ENCODE measurements around the gene PUSL1. TPM values are rescaled to one million over a fixed set of nuclear protein-coding genes. Genes with fewer than 3 reads are reported as not detected.

PUSL1 gene
- total and polyA plus RNA-seq, 2 of the 4 experiments (the other 2 are of a cell fraction) = 10.9 to 33.0 TPM

- dilution Hi-C loops (cut with HindIII; ENCODE audit: low sequenced_read_pairs, unreplicated experiment) = no loop called here
- no peak overlapping the region for H3K4me3 ChIP-seq (ENCODE audit: insufficient read depth, low read depth, low read length)
- ChIA-PET CTCF (interaction anchor here (0.7 kb wide), 1 partner anchor 27 kb away, joined by 3 read pairs; no protein-coding TSS in a partner anchor), POLR2A (ENCODE audit: unreplicated experiment) (no interaction called here)
- no peak overlapping the region for H3K4ac ChIP-seq (ENCODE audit: low read depth, low read length)
- ATAC-seq (ENCODE audit: low read depth) (no peak), DNase-seq (no peak)
- no peak overlapping the region for H4K91ac ChIP-seq (ENCODE audit: insufficient read depth, low read depth, low read length)
- H4K5ac ChIP-seq (ENCODE audit: low read depth, low read length) = no peak overlapping the region
- peak overlapping the region; percentile 76 for H2AK9ac ChIP-seq (replicated peaks; ENCODE audit: low read depth, low read length, poor library complexity)
- H3K56ac ChIP-seq (ENCODE audit: extremely low read depth, insufficient read depth, low read length) = no peak overlapping the region
- H2BK5ac ChIP-seq (ENCODE audit: low read depth, low read length, poor library complexity, severe bottlenecking) = no peak overlapping the region
- H3K9me1 ChIP-seq (ENCODE audit: insufficient read depth, low read length) = peaks cover 3% of the 10 kb centered on the region
- H3K23ac ChIP-seq (ENCODE audit: low read depth, low read length) = no peak overlapping the region
- peak overlapping the region; percentile 15; the same call in 1 of the 2 replicates for H2AK5ac ChIP-seq (ENCODE audit: low read depth, low read length)
- no peak overlapping the region for H3K14ac ChIP-seq (replicated peaks; ENCODE audit: low read depth, low read length)
- peaks cover 25% of the 10 kb centered on the region for H3K4me1 ChIP-seq (ENCODE audit: control insufficient read depth, insufficient read depth, low read length)
- no peak overlapping the region for H3K9ac ChIP-seq (ENCODE audit: low read depth, low read length)
- H2AFZ ChIP-seq (replicated peaks; ENCODE audit: low read length, poor library complexity) = no peak overlapping the region
- H3K27ac ChIP-seq (ENCODE audit: insufficient read depth, low read length) = no peak overlapping the region
- H4K8ac ChIP-seq (ENCODE audit: low read depth in 2 of 2, low read length in 2 of 2) = no peak overlapping the region
- no peaks in the 10 kb centered on the region for H3K9me3 ChIP-seq (ENCODE audit: control insufficient read depth, insufficient read depth, low read length)
- in situ Hi-C loops (cut with MboI; ENCODE audit: low sequenced_read_pairs) = no loop called here
- H2BK120ac ChIP-seq (ENCODE audit: low read depth, low read length) = no peak overlapping the region
- H2BK15ac ChIP-seq (ENCODE audit: low read depth, low read length) = no peak overlapping the region
- H3K79me1 ChIP-seq (ENCODE audit: low read depth in 1 of 2, low read length in 2 of 2) = peaks cover 3 to 53% of the 10 kb centered on the region in 2 experiments; a peak in 3 of 4 replicates
- no peak overlapping the region for H3K4me2 ChIP-seq (ENCODE audit: low read depth, low read length)
- BruUV-seq (replicated peaks) = no TSS peak
- peaks cover 9% of the 10 kb centered on the region for H3K36me3 ChIP-seq (ENCODE audit: control insufficient read depth, insufficient read depth, low read length)
- no peak overlapping the region for H2BK20ac ChIP-seq (ENCODE audit: low read depth, low read length)
- H3K27me3 ChIP-seq (ENCODE audit: control insufficient read depth, insufficient read depth, low read length) = no peaks in the 10 kb centered on the region
- peaks cover 56% of the 10 kb centered on the region for H4K20me1 ChIP-seq (ENCODE audit: insufficient read depth, low read length)
- no peak overlapping the region for H3K18ac ChIP-seq (ENCODE audit: low read depth, low read length)
- intact Hi-C loops (cut with micrococcal nuclease) = no loop called here
- 93% methylated on average over 14 of the region's 31 CpGs; no CpG with 5 or more reads in 1 of the 2 experiments for WGBS, 2 experiments (ENCODE audit: extremely low coverage in 2 of 2, insufficient read length in 1 of 2)
- TF ChIP-seq NFE2L2 (IDR thresholded peaks at IDR 0.05; ENCODE audit: low read depth, low read length) (no peak), CTCF (conservative IDR thresholded peaks at IDR 0.05; ENCODE audit: low read depth, low read length) (no peak), MAZ (IDR thresholded peaks at IDR 0.05; ENCODE audit: borderline replicate concordance, low read depth, low read length) (no peak), USF2 (IDR thresholded peaks at IDR 0.05; ENCODE audit: low read depth, low read length) (no peak), BHLHE40 (IDR thresholded peaks at IDR 0.05; ENCODE audit: low read depth, low read length) (no peak), CEBPB (IDR thresholded peaks at IDR 0.05; ENCODE audit: low read depth, low read length) (no peak), ELK1 (IDR thresholded peaks at IDR 0.05; ENCODE audit: borderline replicate concordance, low read depth, low read length) (no peak), CHD1 (IDR thresholded peaks at IDR 0.05; ENCODE audit: low read depth, low read length) (no peak), RFX5 (IDR thresholded peaks at IDR 0.05; ENCODE audit: low read depth, low read length) (no peak), POLR2A (IDR thresholded peaks at IDR 0.05; ENCODE audit: low read depth, low read length) (no peak), RAD21 (IDR thresholded peaks at IDR 0.05; ENCODE audit: low read length) (no peak), MAFK (IDR thresholded peaks at IDR 0.05; ENCODE audit: low read depth, low read length) (no peak), SMC3 (IDR thresholded peaks at IDR 0.05; ENCODE audit: low read depth, low read length) (no peak), FOS (IDR thresholded peaks at IDR 0.05; ENCODE audit: low read depth, low read length) (no peak), MXI1 (IDR thresholded peaks at IDR 0.05; ENCODE audit: borderline replicate concordance, low read depth, low read length) (no peak), RCOR1 (IDR thresholded peaks at IDR 0.05; ENCODE audit: insufficient replicate concordance, low read length) (no peak)
Measured at GRCh38 chr1:1302951-1303509, 5.4 kb upstream of the PUSL1 start.
